ENCODE measurements around the gene ZNF569.
"Not testable (repeated sequence)": the region's sequence is repeated elsewhere in the genome, so short reads cannot be mapped to it uniquely, and the experiment has no call there.

- TF ChIP-seq NR3C1 (CRISPR knock-in tag; conservative IDR thresholded peaks at IDR 0.05; ENCODE audit: low read depth); CTCF (IDR thresholded peaks at IDR 0.05); ZNF416 (CRISPR knock-in tag; IDR thresholded peaks at IDR 0.05); MAX (CRISPR knock-in tag; IDR thresholded peaks at IDR 0.05); ZNF232 (CRISPR knock-in tag; IDR thresholded peaks at IDR 0.05); ATF2 (CRISPR knock-in tag; IDR thresholded peaks at IDR 0.05; ENCODE audit: borderline replicate concordance, low read depth); CBFB (CRISPR knock-in tag; IDR thresholded peaks at IDR 0.05; ENCODE audit: low read depth); ATF1 (CRISPR knock-in tag; IDR thresholded peaks at IDR 0.05); RELA (CRISPR knock-in tag; IDR thresholded peaks at IDR 0.05; ENCODE audit: borderline replicate concordance); NFYB (CRISPR knock-in tag; conservative IDR thresholded peaks at IDR 0.05; ENCODE audit: low read depth); SMAD3 (CRISPR knock-in tag; IDR thresholded peaks at IDR 0.05; ENCODE audit: borderline replicate concordance); ZNF317 (CRISPR knock-in tag; IDR thresholded peaks at IDR 0.05; ENCODE audit: borderline replicate concordance, low read depth); CREB1 (CRISPR knock-in tag; IDR thresholded peaks at IDR 0.05): not testable (repeated sequence)
These were observed 96.8 kb downstream of the ZNF569 start for GRCh38 chr19:37370386-37370879.
